ENCODE measurements around the gene LTA. TPM values are rescaled to one million over a fixed set of nuclear protein-coding genes. Genes with fewer than 3 reads are reported as not detected.

LTA gene
- total RNA-seq, 1 experiment from 2014 or later, result 1.1 TPM

DNA sequence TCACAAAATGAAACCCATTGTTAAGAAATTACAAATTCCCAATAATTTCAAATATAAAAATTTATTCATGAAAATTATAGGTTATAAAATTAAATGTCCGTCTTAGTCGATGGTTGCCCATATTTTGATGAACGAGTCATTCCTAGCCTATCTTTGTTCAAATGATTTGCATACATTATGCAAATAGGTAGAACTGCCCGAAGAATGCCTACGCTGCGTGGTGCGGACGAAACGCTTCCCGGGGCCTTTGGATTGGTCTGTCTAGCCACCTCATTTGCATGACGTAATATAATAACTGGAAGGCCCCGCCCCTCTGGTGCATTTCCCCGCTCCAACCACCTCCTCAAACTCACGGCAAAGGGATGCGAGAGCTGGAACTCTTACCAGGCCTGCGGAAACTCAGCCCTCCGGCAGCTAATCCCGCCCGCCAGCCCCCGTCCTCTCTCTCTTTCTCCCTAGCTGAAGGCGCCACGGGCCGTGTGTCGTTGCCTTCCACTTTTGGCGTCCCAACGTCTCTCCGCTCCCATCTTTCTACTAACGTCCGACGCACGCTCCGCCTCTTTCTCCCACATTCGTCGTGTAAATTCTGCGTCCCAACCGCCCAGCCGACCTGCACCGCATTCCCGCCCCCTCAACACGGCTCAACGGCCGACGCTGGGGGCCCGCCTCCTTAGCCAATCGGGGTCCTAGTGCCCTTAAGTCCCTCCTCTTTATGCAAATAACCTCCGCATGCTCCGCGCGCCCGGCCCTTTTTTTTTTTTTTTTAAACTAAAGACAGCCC is 47.9 kb downstream of the LTA start (continued):
- TF ChIP-seq, protein P1, sequence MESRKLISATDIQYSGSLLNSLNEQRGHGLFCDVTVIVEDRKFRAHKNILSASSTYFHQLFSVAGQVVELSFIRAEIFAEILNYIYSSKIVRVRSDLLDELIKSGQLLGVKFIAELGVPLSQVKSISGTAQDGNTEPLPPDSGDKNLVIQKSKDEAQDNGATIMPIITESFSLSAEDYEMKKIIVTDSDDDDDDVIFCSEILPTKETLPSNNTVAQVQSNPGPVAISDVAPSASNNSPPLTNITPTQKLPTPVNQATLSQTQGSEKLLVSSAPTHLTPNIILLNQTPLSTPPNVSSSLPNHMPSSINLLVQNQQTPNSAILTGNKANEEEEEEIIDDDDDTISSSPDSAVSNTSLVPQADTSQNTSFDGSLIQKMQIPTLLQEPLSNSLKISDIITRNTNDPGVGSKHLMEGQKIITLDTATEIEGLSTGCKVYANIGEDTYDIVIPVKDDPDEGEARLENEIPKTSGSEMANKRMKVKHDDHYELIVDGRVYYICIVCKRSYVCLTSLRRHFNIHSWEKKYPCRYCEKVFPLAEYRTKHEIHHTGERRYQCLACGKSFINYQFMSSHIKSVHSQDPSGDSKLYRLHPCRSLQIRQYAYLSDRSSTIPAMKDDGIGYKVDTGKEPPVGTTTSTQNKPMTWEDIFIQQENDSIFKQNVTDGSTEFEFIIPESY (IDR thresholded peaks at IDR 0.05; ENCODE audit: extremely low read depth, insufficient replicate concordance, low read length), result no peak

DNA sequence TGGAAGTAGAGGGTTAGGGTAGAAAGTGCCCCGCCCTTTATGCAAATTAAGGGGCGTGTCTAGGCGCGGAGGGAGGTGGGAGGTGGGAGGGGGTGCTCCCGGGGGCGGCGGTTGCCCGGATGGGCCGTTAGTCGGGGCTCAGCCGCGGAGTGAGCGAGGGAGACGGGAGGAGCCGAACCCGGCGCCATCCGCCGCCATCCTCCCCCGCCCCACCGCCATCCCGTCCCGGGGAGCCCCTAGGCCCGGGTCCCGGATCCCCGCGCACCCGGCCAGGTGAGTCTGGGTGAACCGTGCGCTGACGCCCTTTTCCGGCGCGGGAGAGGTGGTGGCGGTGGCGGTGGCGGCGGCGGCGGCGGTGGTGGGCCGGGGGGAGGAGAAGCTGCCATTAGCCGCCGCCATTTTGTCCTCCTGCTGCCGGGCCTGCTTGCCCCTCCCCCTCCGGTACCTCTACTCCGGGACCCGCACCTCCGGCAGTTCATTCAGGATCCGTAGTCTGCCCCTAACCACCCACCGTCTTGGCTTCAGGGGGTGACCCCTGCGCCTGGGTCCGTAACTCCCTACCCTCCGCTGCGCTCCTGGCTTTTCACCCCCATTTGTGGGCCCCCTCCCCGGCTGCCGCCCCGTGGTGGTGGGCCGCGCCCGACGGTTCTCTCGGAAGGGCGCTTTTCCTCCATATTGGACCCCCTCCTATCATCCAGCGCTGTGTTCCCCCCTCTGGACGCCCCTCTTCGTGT is 48.7 kb downstream of the LTA start, which contains the start of gene PRRC2A:
PRRC2A (plus strand) TSS at position 130 of the 734 bp plus-strand sequence. CDS start 2,075 bp downstream, outside the sequence.
- CTCF ChIA-PET, result interaction anchor here (1.0 to 1.3 kb wide), 2 partner anchors 22 to 40 kb away, joined by 3 to 5 read pairs; no protein-coding TSS in a partner anchor
- Histone ChIP-seq H3K9me3 (ENCODE audit: control insufficient read depth in 1 of 2, insufficient read depth in 1 of 2, low read depth in 1 of 2, low read length in 2 of 2) (no peaks in the 10 kb centered on the region), H3K79me2 (ENCODE audit: insufficient read depth, low read length) (peaks cover 49% of the 10 kb centered on the region), H4K20me1 (ENCODE audit: insufficient read depth) (no peaks in the 10 kb centered on the region), H3K9ac (ENCODE audit: low read length) (peak within 1 kb of the TSS; percentile 98), H3K36me3 (ENCODE audit: control insufficient read depth in 1 of 2, insufficient read depth in 2 of 2, low read length in 2 of 2) (peaks cover 13 to 44% of the 10 kb centered on the region in 2 experiments), H3K27me3 (ENCODE audit: insufficient read depth, low read length) (no peaks in the 10 kb centered on the region), H3K4me2 (ENCODE audit: low read length) (peak within 1 kb of the TSS; percentile 91), H3K27ac (ENCODE audit: low read depth, low read length) (peak within 1 kb of the TSS; percentile 90), H3K4me3 (replicated peaks in 1 of 2; ENCODE audit: low read depth in 1 of 2, low read length in 2 of 2) (peak within 1 kb of the TSS; percentile 99 to 100), H2AFZ (ENCODE audit: low read depth, low read length, poor library complexity, severe bottlenecking) (no peak within 1 kb of the TSS), H3K9me2 (ENCODE audit: insufficient read depth) (no peaks in the 10 kb centered on the region), H3K4me1 (ENCODE audit: control insufficient read depth in 1 of 2, insufficient read depth in 2 of 2, low read length in 2 of 2) (peaks cover 6 to 18% of the 10 kb centered on the region in 2 experiments; a peak in 3 of 4 replicates)
- DNase-seq (ENCODE audit: low read depth, low spot score) (peak; percentile 47), ATAC-seq (peak; percentile 75)
- no TSS peak for BruUV-seq (replicated peaks)
- RAD21 ChIA-PET (ENCODE audit: low non-redundant PET in 1 of 2, low total read pairs in 2 of 2, uncharacterized antibody in 2 of 2, unreplicated experiment in 2 of 2), result no interaction called here
- POLR2A ChIA-PET, result interaction anchor here (0.7 to 1.6 kb wide), 5 partner anchors 8 to 207 kb away, joined by 3 to 4 read pairs (median 3); partner anchors contain the start of genes C6orf47 and HSPA1B
- intact Hi-C loops (cut with micrococcal nuclease), result loop anchor here (1.0 kb wide), 2 partner anchors 32 to 74 kb away; partner anchors contain the start of genes ATP6V1G2 and BAG6
- TF ChIP-seq POLR2AphosphoS5 (IDR thresholded peaks at IDR 0.05; ENCODE audit: low read depth, low read length) (peak; percentile 71), SP1 (IDR thresholded peaks at IDR 0.05; ENCODE audit: low read depth) (0 out of 2 replicates have a peak, but pooled peaks have one; percentile 54), SIN3A (IDR thresholded peaks at IDR 0.05; ENCODE audit: low read depth) (no peak), ELF1 (IDR thresholded peaks at IDR 0.05; ENCODE audit: borderline replicate concordance, low read depth) (no peak), YY1 (IDR thresholded peaks at IDR 0.05; ENCODE audit: extremely low read depth, insufficient replicate concordance, low read depth, low read length) (peak; percentile 87), TCF7L2 (IDR thresholded peaks at IDR 0.05; ENCODE audit: borderline replicate concordance, extremely low read depth, insufficient read depth, insufficient read length) (no peak), EZH2 (IDR thresholded peaks at IDR 0.05) (no peak), POLR2A (IDR thresholded peaks at IDR 0.05; ENCODE audit: borderline replicate concordance, extremely low read depth, insufficient read depth, insufficient read length) (no peak), JUND (IDR thresholded peaks at IDR 0.05) (no peak), EZH2phosphoT487 (IDR thresholded peaks at IDR 0.05; ENCODE audit: borderline replicate concordance) (no peak), ZFX (IDR thresholded peaks at IDR 0.05) (peak; percentile 77; the same call in 1 of the 2 replicates)
- TF ChIP-seq, protein P2, sequence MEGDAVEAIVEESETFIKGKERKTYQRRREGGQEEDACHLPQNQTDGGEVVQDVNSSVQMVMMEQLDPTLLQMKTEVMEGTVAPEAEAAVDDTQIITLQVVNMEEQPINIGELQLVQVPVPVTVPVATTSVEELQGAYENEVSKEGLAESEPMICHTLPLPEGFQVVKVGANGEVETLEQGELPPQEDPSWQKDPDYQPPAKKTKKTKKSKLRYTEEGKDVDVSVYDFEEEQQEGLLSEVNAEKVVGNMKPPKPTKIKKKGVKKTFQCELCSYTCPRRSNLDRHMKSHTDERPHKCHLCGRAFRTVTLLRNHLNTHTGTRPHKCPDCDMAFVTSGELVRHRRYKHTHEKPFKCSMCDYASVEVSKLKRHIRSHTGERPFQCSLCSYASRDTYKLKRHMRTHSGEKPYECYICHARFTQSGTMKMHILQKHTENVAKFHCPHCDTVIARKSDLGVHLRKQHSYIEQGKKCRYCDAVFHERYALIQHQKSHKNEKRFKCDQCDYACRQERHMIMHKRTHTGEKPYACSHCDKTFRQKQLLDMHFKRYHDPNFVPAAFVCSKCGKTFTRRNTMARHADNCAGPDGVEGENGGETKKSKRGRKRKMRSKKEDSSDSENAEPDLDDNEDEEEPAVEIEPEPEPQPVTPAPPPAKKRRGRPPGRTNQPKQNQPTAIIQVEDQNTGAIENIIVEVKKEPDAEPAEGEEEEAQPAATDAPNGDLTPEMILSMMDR (IDR thresholded peaks at IDR 0.05 in 2 of 3, conservative IDR thresholded peaks at IDR 0.05 in 1 of 3; ENCODE audit: borderline replicate concordance in 1 of 3, insufficient read depth in 1 of 3, low read depth in 2 of 3, low read length in 2 of 3), result no peak
- TF ChIP-seq, protein P3, sequence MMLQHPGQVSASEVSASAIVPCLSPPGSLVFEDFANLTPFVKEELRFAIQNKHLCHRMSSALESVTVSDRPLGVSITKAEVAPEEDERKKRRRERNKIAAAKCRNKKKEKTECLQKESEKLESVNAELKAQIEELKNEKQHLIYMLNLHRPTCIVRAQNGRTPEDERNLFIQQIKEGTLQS (IDR thresholded peaks at IDR 0.05), result no peak
- TF ChIP-seq, protein P4, sequence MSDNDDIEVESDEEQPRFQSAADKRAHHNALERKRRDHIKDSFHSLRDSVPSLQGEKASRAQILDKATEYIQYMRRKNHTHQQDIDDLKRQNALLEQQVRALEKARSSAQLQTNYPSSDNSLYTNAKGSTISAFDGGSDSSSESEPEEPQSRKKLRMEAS (IDR thresholded peaks at IDR 0.05), result no peak
